Suprapubic skin (tissue), 3 donors: Measurements from ENCODE around the gene HACL1.

Experiments used
- POLR2AphosphoS5 ChIP-seq, 3 donors: sonication (generic); formaldehyde crosslinking; IDR thresholded peaks; one replicate each; pipeline ENCODE4 v1.6.1; 2017; ENCODE audit warnings: antibody characterized with exemption in 3 of 3
- TF ChIP-seq, protein P1 (sequence below), 2 donors: fragments of 200-600 bp in 1 of 2; fragments of 450-650 bp in 1 of 2; sonication (generic) in 1 of 2; IDR thresholded peaks; one replicate each; pipeline ENCODE4 v1.5.1; 2016 to 2019; ENCODE audit warnings: antibody characterized with exemption in 2 of 2, mild to moderate bottlenecking in 1 of 2, moderate library complexity in 1 of 2

DNA sequence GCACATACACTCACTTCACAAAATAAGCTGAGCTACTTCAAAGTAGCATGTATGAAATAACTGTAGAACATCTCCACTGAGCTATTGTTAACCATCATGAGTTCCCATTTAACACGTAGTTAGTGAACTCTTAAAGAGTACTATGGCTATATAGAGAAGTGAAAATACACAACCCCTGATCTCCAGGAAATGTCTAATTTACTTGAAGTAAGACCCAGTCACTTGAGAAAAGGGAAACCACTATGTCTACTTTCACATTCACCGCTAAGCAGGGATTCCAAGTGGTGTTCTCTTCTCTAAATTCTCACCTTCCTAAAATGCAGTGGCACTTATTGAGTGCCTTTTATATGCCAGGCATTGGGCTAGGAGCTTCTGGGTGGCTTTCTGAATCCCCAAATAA is 44.9 kb downstream of the HACL1 start:
- no peak for TF ChIP-seq POLR2AphosphoS5 (IDR thresholded peaks at IDR 0.05)
- TF ChIP-seq, protein P1, sequence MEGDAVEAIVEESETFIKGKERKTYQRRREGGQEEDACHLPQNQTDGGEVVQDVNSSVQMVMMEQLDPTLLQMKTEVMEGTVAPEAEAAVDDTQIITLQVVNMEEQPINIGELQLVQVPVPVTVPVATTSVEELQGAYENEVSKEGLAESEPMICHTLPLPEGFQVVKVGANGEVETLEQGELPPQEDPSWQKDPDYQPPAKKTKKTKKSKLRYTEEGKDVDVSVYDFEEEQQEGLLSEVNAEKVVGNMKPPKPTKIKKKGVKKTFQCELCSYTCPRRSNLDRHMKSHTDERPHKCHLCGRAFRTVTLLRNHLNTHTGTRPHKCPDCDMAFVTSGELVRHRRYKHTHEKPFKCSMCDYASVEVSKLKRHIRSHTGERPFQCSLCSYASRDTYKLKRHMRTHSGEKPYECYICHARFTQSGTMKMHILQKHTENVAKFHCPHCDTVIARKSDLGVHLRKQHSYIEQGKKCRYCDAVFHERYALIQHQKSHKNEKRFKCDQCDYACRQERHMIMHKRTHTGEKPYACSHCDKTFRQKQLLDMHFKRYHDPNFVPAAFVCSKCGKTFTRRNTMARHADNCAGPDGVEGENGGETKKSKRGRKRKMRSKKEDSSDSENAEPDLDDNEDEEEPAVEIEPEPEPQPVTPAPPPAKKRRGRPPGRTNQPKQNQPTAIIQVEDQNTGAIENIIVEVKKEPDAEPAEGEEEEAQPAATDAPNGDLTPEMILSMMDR (IDR thresholded peaks at IDR 0.05): no peak
